ENCODE measurements around the gene GRHL1. TPM values are rescaled to one million over a fixed set of nuclear protein-coding genes. Genes with fewer than 3 reads are reported as not detected.

GRHL1 gene
- total and polyA plus RNA-seq, 2 donors (not counting 1 experiment from before 2014, with no cell fraction given) = 0.25 to 0.76 TPM

- 64% methylated on average over 4 of the region's 8 CpGs for WGBS (ENCODE audit: insufficient coverage)
- ATAC-seq (ENCODE audit: low read depth) (no peak), DNase-seq (peak; percentile 25)
- no peak overlapping the region for H3K27ac ChIP-seq (ENCODE audit: low read length in 2 of 2)
- H3K79me2 ChIP-seq (ENCODE audit: control insufficient read depth, insufficient read depth, low read length) = no peaks in the 10 kb centered on the region
- no peak overlapping the region for H2AFZ ChIP-seq (ENCODE audit: insufficient read depth, low read depth, low read length, poor library complexity, severe bottlenecking)
- H3K36me3 ChIP-seq (replicated peaks in 1 of 2; ENCODE audit: control extremely low read depth in 1 of 2, control insufficient read depth in 1 of 2, extremely low read depth in 1 of 2, insufficient read depth in 2 of 2, low read length in 1 of 2) = no peaks in the 10 kb centered on the region
- no peak overlapping the region for H3K9ac ChIP-seq (ENCODE audit: low read length)
- peaks cover 0 to 41% (median 20%) of the 10 kb centered on the region in 4 experiments for H3K27me3 ChIP-seq (replicated peaks in 1 of 4; ENCODE audit: control extremely low read depth in 1 of 4, control insufficient read depth in 3 of 4, insufficient read depth in 4 of 4, low read length in 3 of 4)
- H3K4me1 Mint-ChIP-seq = peaks cover 14% of the 10 kb centered on the region
- TF ChIP-seq, protein P1, sequence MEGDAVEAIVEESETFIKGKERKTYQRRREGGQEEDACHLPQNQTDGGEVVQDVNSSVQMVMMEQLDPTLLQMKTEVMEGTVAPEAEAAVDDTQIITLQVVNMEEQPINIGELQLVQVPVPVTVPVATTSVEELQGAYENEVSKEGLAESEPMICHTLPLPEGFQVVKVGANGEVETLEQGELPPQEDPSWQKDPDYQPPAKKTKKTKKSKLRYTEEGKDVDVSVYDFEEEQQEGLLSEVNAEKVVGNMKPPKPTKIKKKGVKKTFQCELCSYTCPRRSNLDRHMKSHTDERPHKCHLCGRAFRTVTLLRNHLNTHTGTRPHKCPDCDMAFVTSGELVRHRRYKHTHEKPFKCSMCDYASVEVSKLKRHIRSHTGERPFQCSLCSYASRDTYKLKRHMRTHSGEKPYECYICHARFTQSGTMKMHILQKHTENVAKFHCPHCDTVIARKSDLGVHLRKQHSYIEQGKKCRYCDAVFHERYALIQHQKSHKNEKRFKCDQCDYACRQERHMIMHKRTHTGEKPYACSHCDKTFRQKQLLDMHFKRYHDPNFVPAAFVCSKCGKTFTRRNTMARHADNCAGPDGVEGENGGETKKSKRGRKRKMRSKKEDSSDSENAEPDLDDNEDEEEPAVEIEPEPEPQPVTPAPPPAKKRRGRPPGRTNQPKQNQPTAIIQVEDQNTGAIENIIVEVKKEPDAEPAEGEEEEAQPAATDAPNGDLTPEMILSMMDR (IDR thresholded peaks at IDR 0.05) = no peak
- no peak for TF ChIP-seq EZH2 (IDR thresholded peaks at IDR 0.05; ENCODE audit: borderline replicate concordance, insufficient read depth, low read depth, low read length, poor library complexity, severe bottlenecking)
- peaks cover 14 to 19% of the 10 kb centered on the region in 2 donors for H3K4me1 ChIP-seq (ENCODE audit: control insufficient read depth in 2 of 2, insufficient read depth in 2 of 2, low read length in 2 of 2)
- peak overlapping the region; percentile 94 for H3K4me2 ChIP-seq (replicated peaks; ENCODE audit: low read depth, low read length, poor library complexity, severe bottlenecking)
- H3K27me3 Mint-ChIP-seq = peaks cover 46% of the 10 kb centered on the region
- H3K27ac Mint-ChIP-seq = no peak overlapping the region
- ChIA-PET CTCF (interaction anchor here (1.5 kb wide), 1 partner anchor 95 kb away, joined by 3 read pairs; no protein-coding TSS in a partner anchor), POLR2A (no interaction called here)
- H3K4me3 Mint-ChIP-seq = peak overlapping the region; percentile 23
- no peak overlapping the region for H3K4me3 ChIP-seq (ENCODE audit: control extremely low read depth in 1 of 5, extremely low read depth in 1 of 5, insufficient read depth in 1 of 5, low read depth in 2 of 5, low read length in 4 of 5)
- H3K9me3 ChIP-seq (ENCODE audit: control extremely low read depth in 1 of 3, control insufficient read depth in 2 of 3, insufficient read depth in 1 of 3, low read length in 2 of 3) = peaks cover 0 to 7% (median 0%) of the 10 kb centered on the region in 3 donors
- intact Hi-C loops (cut with micrococcal nuclease) = loop anchor here (5.0 kb wide), 1 partner anchor 321 kb away; the partner anchor contains the start of gene YWHAQ
- no peaks in the 10 kb centered on the region for H4K20me1 ChIP-seq (ENCODE audit: control insufficient read depth, insufficient read depth, low read length, poor library complexity, severe bottlenecking)
- no peaks in the 10 kb centered on the region for H3K9me3 Mint-ChIP-seq (ENCODE audit: insufficient read depth)
These were observed 1.5 kb downstream of the GRHL1 start for GRCh38 chr2:9952856-9953503.

DNA sequence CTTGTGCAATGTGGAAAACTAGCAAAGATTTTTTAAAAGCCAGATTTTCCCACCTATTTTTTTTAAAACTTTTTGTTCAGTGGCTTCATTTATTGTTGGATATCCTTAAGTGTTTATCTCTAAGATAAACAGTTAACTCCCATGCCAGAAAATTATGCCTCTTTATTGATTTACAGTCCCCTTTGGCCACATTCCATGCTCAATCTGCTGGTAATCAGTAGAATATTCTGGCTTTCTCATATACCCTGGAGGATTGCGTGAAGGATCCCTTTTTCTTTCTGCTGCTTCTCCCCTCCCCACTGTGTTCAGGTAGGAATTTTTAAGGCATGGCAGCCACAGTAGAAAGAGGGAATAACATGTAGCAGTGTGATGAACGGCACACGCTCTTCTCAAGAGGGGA, 2.6 kb downstream of the GRHL1 start:
- H3K27me3 ChIP-seq (replicated peaks in 1 of 4; ENCODE audit: control extremely low read depth in 1 of 4, control insufficient read depth in 3 of 4, insufficient read depth in 4 of 4, low read length in 3 of 4) = peaks cover 0 to 41% (median 20%) of the 10 kb centered on the region in 4 experiments
- TF ChIP-seq EZH2 (IDR thresholded peaks at IDR 0.05; ENCODE audit: borderline replicate concordance, insufficient read depth, low read depth, low read length, poor library complexity, severe bottlenecking) = no peak
- TF ChIP-seq, protein P1 (IDR thresholded peaks at IDR 0.05) = no peak
- 100% methylated on average over 2 of the region's 3 CpGs for WGBS (ENCODE audit: insufficient coverage)
- no peaks in the 10 kb centered on the region for H4K20me1 ChIP-seq (ENCODE audit: control insufficient read depth, insufficient read depth, low read length, poor library complexity, severe bottlenecking)
- H3K4me1 ChIP-seq (ENCODE audit: control insufficient read depth in 2 of 2, insufficient read depth in 2 of 2, low read length in 2 of 2) = peaks cover 14 to 19% of the 10 kb centered on the region in 2 donors
- ATAC-seq (ENCODE audit: low read depth) = no peak
- no peak overlapping the region for H3K4me2 ChIP-seq (replicated peaks; ENCODE audit: low read depth, low read length, poor library complexity, severe bottlenecking)
- H3K36me3 ChIP-seq (replicated peaks in 1 of 2; ENCODE audit: control extremely low read depth in 1 of 2, control insufficient read depth in 1 of 2, extremely low read depth in 1 of 2, insufficient read depth in 2 of 2, low read length in 1 of 2) = no peaks in the 10 kb centered on the region
- Mint-ChIP-seq H3K9me3 (ENCODE audit: insufficient read depth) (no peaks in the 10 kb centered on the region), H3K27ac (no peak overlapping the region), H3K4me1 (peaks cover 14% of the 10 kb centered on the region), H3K4me3 (no peak overlapping the region), H3K27me3 (peaks cover 47% of the 10 kb centered on the region)
- ChIA-PET POLR2A (no interaction called here), CTCF (no interaction called here)
- no peak overlapping the region for H3K27ac ChIP-seq (ENCODE audit: low read length in 2 of 2)
- DNase-seq = no peak
- H2AFZ ChIP-seq (ENCODE audit: insufficient read depth, low read depth, low read length, poor library complexity, severe bottlenecking) = no peak overlapping the region
- H3K9ac ChIP-seq (ENCODE audit: low read length) = no peak overlapping the region
- H3K9me3 ChIP-seq (ENCODE audit: control extremely low read depth in 1 of 3, control insufficient read depth in 2 of 3, insufficient read depth in 1 of 3, low read length in 2 of 3) = peaks cover 0 to 7% (median 0%) of the 10 kb centered on the region in 3 donors
- H3K4me3 ChIP-seq (ENCODE audit: control extremely low read depth in 1 of 5, extremely low read depth in 1 of 5, insufficient read depth in 1 of 5, low read depth in 2 of 5, low read length in 4 of 5) = no peak overlapping the region
- intact Hi-C loops (cut with micrococcal nuclease) = loop anchor here (5.0 kb wide), 1 partner anchor 322 kb away; the partner anchor contains the start of gene YWHAQ
- no peaks in the 10 kb centered on the region for H3K79me2 ChIP-seq (ENCODE audit: control insufficient read depth, insufficient read depth, low read length)
